ENCODE results near the gene GAGE12G.
"Not testable (repeated sequence)": the region's sequence is repeated elsewhere in the genome, so short reads cannot be mapped to it uniquely, and the experiment has no call there.

Gene GAGE12G

DNA sequence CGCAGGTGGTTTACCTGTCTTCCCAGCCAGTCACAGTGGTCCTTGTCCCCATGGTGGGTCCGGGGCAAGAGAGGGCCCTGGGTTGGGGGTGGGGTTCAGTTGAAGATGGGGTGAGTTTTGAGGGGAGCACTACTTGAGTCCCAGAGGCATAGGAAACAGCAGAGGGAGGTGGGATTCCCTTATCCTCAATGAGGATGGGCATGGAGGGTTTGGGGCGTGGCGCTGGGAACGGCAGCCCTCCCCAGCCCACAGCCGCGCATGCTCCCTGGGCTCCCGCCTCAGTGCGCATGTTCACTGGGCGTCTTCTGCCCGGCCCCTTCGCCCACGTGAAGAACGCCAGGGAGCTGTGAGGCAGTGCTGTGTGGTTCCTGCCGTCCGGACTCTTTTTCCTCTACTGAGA lies at the start of gene GAGE12G:
Gene GAGE12G, plus strand, starts transcription at position 301 of the 400 bp plus-strand sequence. CDS start 1,155 bp downstream, outside the sequence.
- H3K4me3 ChIP-seq (ENCODE audit: low read length); DNase-seq (ENCODE audit: low read depth): not testable (repeated sequence)

DNA sequence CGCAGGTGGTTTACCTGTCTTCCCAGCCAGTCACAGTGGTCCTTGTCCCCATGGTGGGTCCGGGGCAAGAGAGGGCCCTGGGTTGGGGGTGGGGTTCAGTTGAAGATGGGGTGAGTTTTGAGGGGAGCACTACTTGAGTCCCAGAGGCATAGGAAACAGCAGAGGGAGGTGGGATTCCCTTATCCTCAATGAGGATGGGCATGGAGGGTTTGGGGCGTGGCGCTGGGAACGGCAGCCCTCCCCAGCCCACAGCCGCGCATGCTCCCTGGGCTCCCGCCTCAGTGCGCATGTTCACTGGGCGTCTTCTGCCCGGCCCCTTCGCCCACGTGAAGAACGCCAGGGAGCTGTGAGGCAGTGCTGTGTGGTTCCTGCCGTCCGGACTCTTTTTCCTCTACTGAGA lies 38.3 kb upstream of the GAGE12G start, which contains the start of gene GAGE12C:
Gene GAGE12C, plus strand, starts transcription at position 301 of the 400 bp plus-strand sequence. CDS start 1,155 bp downstream, outside the sequence.
- not testable (repeated sequence) for DNase-seq (ENCODE audit: low read depth); H3K4me3 ChIP-seq (ENCODE audit: low read length)

GRCh38 chrX:49541433-49541832 lies 28.8 kb upstream of the GAGE12G start, which contains the start of gene GAGE12D:
TSS of gene GAGE12D (plus strand) at chrX:49541733. CDS start at chrX:49542888, 1,155 bp downstream.
- H3K4me3 ChIP-seq (ENCODE audit: low read length); DNase-seq (ENCODE audit: low read depth): not testable (repeated sequence)

DNA sequence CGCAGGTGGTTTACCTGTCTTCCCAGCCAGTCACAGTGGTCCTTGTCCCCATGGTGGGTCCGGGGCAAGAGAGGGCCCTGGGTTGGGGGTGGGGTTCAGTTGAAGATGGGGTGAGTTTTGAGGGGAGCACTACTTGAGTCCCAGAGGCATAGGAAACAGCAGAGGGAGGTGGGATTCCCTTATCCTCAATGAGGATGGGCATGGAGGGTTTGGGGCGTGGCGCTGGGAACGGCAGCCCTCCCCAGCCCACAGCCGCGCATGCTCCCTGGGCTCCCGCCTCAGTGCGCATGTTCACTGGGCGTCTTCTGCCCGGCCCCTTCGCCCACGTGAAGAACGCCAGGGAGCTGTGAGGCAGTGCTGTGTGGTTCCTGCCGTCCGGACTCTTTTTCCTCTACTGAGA lies 19.2 kb upstream of the GAGE12G start, which contains the start of gene GAGE12E:
Gene GAGE12E, plus strand, starts transcription at position 301 of the 400 bp plus-strand sequence. CDS start 1,155 bp downstream, outside the sequence.
- not testable (repeated sequence) for DNase-seq (ENCODE audit: low read depth); H3K4me3 ChIP-seq (ENCODE audit: low read length)

GRCh38 chrX:49560542-49560941 lies 9.7 kb upstream of the GAGE12G start, which contains the start of gene GAGE12F:
TSS of gene GAGE12F (plus strand) at chrX:49560842. CDS start at chrX:49561997, 1,155 bp downstream.
- H3K4me3 ChIP-seq (ENCODE audit: low read length); DNase-seq (ENCODE audit: low read depth): not testable (repeated sequence)

- not testable (repeated sequence) for DNase-seq (ENCODE audit: low read depth); H3K4me3 ChIP-seq (ENCODE audit: low read length)
Measured at GRCh38 chrX:49568728-49569127, 1.5 kb upstream of the GAGE12G start.

GRCh38 chrX:49569152-49569551 lies 1.0 kb upstream of the GAGE12G start:
- not testable (repeated sequence) for H3K4me3 ChIP-seq (ENCODE audit: low read length); DNase-seq (ENCODE audit: low read depth)

DNA sequence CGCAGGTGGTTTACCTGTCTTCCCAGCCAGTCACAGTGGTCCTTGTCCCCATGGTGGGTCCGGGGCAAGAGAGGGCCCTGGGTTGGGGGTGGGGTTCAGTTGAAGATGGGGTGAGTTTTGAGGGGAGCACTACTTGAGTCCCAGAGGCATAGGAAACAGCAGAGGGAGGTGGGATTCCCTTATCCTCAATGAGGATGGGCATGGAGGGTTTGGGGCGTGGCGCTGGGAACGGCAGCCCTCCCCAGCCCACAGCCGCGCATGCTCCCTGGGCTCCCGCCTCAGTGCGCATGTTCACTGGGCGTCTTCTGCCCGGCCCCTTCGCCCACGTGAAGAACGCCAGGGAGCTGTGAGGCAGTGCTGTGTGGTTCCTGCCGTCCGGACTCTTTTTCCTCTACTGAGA lies 9.4 kb downstream of the GAGE12G start, which contains the start of gene GAGE12H:
Gene GAGE12H, plus strand, starts transcription at position 301 of the 400 bp plus-strand sequence. CDS start 1,155 bp downstream, outside the sequence.
- not testable (repeated sequence) for DNase-seq (ENCODE audit: low read depth); H3K4me3 ChIP-seq (ENCODE audit: low read length)

DNA sequence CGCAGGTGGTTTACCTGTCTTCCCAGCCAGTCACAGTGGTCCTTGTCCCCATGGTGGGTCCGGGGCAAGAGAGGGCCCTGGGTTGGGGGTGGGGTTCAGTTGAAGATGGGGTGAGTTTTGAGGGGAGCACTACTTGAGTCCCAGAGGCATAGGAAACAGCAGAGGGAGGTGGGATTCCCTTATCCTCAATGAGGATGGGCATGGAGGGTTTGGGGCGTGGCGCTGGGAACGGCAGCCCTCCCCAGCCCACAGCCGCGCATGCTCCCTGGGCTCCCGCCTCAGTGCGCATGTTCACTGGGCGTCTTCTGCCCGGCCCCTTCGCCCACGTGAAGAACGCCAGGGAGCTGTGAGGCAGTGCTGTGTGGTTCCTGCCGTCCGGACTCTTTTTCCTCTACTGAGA lies 19.0 kb downstream of the GAGE12G start, which contains the start of gene GAGE2A:
Gene GAGE2A, plus strand, starts transcription at position 301 of the 400 bp plus-strand sequence. CDS start 1,155 bp downstream, outside the sequence.
- DNase-seq (ENCODE audit: low read depth); H3K4me3 ChIP-seq (ENCODE audit: low read length): not testable (repeated sequence)

- H3K4me3 ChIP-seq (ENCODE audit: low read length); DNase-seq (ENCODE audit: low read depth): not testable (repeated sequence)
Measured at GRCh38 chrX:49589769-49590478, 19.7 kb downstream of the GAGE12G start.

- not testable (repeated sequence) for H3K4me3 ChIP-seq (ENCODE audit: low read length); DNase-seq (ENCODE audit: low read depth)
Measured at GRCh38 chrX:49590488-49590887, 20.3 kb downstream of the GAGE12G start.

DNA sequence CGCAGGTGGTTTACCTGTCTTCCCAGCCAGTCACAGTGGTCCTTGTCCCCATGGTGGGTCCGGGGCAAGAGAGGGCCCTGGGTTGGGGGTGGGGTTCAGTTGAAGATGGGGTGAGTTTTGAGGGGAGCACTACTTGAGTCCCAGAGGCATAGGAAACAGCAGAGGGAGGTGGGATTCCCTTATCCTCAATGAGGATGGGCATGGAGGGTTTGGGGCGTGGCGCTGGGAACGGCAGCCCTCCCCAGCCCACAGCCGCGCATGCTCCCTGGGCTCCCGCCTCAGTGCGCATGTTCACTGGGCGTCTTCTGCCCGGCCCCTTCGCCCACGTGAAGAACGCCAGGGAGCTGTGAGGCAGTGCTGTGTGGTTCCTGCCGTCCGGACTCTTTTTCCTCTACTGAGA lies 28.5 kb downstream of the GAGE12G start, which contains the start of gene GAGE1:
Gene GAGE1, plus strand, starts transcription at position 301 of the 400 bp plus-strand sequence. CDS start 1,155 bp downstream, outside the sequence.
- not testable (repeated sequence) for DNase-seq (ENCODE audit: low read depth); H3K4me3 ChIP-seq (ENCODE audit: low read length)

GRCh38 chrX:49610718-49611310 lies 40.6 kb downstream of the GAGE12G start:
- H3K4me3 ChIP-seq (ENCODE audit: low read length) = no peak overlapping the region
- TF ChIP-seq, protein P1, sequence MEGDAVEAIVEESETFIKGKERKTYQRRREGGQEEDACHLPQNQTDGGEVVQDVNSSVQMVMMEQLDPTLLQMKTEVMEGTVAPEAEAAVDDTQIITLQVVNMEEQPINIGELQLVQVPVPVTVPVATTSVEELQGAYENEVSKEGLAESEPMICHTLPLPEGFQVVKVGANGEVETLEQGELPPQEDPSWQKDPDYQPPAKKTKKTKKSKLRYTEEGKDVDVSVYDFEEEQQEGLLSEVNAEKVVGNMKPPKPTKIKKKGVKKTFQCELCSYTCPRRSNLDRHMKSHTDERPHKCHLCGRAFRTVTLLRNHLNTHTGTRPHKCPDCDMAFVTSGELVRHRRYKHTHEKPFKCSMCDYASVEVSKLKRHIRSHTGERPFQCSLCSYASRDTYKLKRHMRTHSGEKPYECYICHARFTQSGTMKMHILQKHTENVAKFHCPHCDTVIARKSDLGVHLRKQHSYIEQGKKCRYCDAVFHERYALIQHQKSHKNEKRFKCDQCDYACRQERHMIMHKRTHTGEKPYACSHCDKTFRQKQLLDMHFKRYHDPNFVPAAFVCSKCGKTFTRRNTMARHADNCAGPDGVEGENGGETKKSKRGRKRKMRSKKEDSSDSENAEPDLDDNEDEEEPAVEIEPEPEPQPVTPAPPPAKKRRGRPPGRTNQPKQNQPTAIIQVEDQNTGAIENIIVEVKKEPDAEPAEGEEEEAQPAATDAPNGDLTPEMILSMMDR (IDR thresholded peaks at IDR 0.05; ENCODE audit: insufficient read depth, low read depth, low read length, missing control alignments) = no peak
- peak; percentile 0 for DNase-seq (ENCODE audit: low read depth)
